Smooth muscle cell (in vitro differentiated cells): ENCODE data around the gene WFIKKN2. TPM values are rescaled to one million over a fixed set of nuclear protein-coding genes. Genes with fewer than 3 reads are reported as not detected.

Experiments
- DNase-seq: peaks from one replicate; lab custom pipeline; 2025; ENCODE audit not compliant: unreplicated experiment; lab: John Stamatoyannopoulos, UW
- H2AFZ ChIP-seq: fragments of 200-600 bp; sonication (generic); 2 replicates; pipeline ENCODE4 v1.6.0; 2016; ENCODE audit warnings: antibody characterized with exemption, low read depth, mild to moderate bottlenecking
- H3F3A ChIP-seq: fragments of 200-600 bp; sonication (generic); 2 replicates; pipeline ENCODE4 v1.6.0; 2017; ENCODE audit warnings: antibody characterized with exemption, low read depth
- H3K27ac ChIP-seq: fragments of 200-600 bp; sonication (generic); 2 replicates; pipeline ENCODE4 v1.5.1; 2016; ENCODE audit warnings: low read depth, mild to moderate bottlenecking
- H3K27me3 ChIP-seq: fragments of 200-600 bp; sonication (generic); 2 replicates; pipeline ENCODE4 v1.6.1; 2016; ENCODE audit warnings: low read depth, mild to moderate bottlenecking
- H3K36me3 ChIP-seq: fragments of 200-600 bp; sonication (generic); 2 replicates; pipeline ENCODE4 v1.5.1; 2016; ENCODE audit warnings: low read depth
- H3K4me1 ChIP-seq: fragments of 200-600 bp; sonication (generic); 2 replicates; pipeline ENCODE4 v1.5.1; 2016; ENCODE audit warnings: low read depth
- H3K4me2 ChIP-seq: fragments of 200-600 bp; sonication (generic); 2 replicates; pipeline ENCODE4 v1.6.0; 2016; ENCODE audit warnings: mild to moderate bottlenecking
- H3K4me3 ChIP-seq: fragments of 200-600 bp; sonication (generic); 2 replicates; pipeline ENCODE4 v1.5.1; 2016; ENCODE audit warnings: mild to moderate bottlenecking
- H3K79me2 ChIP-seq: fragments of 200-600 bp; sonication (generic); 2 replicates; pipeline ENCODE4 v1.6.0; 2016; ENCODE audit warnings: low read depth, mild to moderate bottlenecking
- H3K9ac ChIP-seq: fragments of 200-600 bp; sonication (generic); 2 replicates; pipeline ENCODE4 v1.6.0; 2016; ENCODE audit warnings: low read depth
- H3K9me3 ChIP-seq: fragments of 200-600 bp; sonication (generic); replicated peaks from 2 replicates; pipeline ENCODE4 v1.5.1; 2016; ENCODE audit warnings: low read depth
- H4K20me1 ChIP-seq: fragments of 200-600 bp; sonication (generic); 2 replicates; pipeline ENCODE4 v1.6.0; 2016; ENCODE audit warnings: low read depth
- WGBS: methylation state at CpG from one replicate; pipeline ENCODE4 v1.1.7; 2016; ENCODE audit warnings: low lambda C conversion rate; 5-methylcytosine and 5-hydroxymethylcytosine counted together
- polyA plus RNA-seq: library from polyadenylated mRNA; unstranded; fragments of >200 nt; fragmentation: Nextera tagmentation; extraction: Ambion mirVana; gene quantifications from 2 replicates; pipeline ENCODE4 v1.2.1, GENCODE V29; 2016
- total RNA-seq: library from RNA; depleted of rRNA; stranded (reverse); fragments of >200 nt; gene quantifications from 2 replicates; pipeline ENCODE4 v1.2.3, GENCODE V29; 2014
- TF ChIP-seq, protein P1 (sequence below): fragments of 200-600 bp; sonication (generic); IDR thresholded peaks from 2 replicates; pipeline ENCODE4 v1.5.1; 2017; ENCODE audit warnings: borderline replicate concordance, mild to moderate bottlenecking, antibody characterized with exemption; ENCODE audit not compliant: insufficient read depth, poor library complexity, severe bottlenecking

The WFIKKN2 gene
- total and polyA plus RNA-seq, 2 experiments from 2014 or later = not detected

DNA sequence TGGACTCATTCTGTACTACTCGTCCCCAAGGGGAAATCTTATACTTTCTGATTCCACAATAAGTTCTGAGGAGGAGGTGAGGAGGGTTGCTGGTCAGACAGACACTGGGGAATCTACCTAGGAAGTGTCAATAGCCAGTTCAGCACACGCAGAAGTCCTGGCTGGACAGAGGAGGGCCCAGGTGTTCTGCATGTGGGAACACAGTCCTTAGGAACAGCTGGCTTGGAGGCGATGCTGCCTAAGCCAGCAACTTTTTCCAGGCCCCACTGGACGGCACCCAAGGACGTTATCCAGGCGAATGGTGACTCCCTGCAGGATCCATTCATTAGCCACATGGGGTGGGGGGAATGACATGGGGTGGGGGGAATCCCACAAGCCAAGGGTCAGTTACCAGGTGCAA lies 29.9 kb upstream of the WFIKKN2 start:
- H3K9me3 ChIP-seq = no peaks in the 10 kb centered on the region
- H3K79me2 ChIP-seq = no peaks in the 10 kb centered on the region
- no peaks in the 10 kb centered on the region for H3K4me1 ChIP-seq
- TF ChIP-seq, protein P1, sequence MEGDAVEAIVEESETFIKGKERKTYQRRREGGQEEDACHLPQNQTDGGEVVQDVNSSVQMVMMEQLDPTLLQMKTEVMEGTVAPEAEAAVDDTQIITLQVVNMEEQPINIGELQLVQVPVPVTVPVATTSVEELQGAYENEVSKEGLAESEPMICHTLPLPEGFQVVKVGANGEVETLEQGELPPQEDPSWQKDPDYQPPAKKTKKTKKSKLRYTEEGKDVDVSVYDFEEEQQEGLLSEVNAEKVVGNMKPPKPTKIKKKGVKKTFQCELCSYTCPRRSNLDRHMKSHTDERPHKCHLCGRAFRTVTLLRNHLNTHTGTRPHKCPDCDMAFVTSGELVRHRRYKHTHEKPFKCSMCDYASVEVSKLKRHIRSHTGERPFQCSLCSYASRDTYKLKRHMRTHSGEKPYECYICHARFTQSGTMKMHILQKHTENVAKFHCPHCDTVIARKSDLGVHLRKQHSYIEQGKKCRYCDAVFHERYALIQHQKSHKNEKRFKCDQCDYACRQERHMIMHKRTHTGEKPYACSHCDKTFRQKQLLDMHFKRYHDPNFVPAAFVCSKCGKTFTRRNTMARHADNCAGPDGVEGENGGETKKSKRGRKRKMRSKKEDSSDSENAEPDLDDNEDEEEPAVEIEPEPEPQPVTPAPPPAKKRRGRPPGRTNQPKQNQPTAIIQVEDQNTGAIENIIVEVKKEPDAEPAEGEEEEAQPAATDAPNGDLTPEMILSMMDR = no peak
- H3K9ac ChIP-seq = no peak overlapping the region
- H3K4me2 ChIP-seq = no peak overlapping the region
- H3K4me3 ChIP-seq = no peak overlapping the region
- DNase-seq = no peak
- H3K27me3 ChIP-seq = no peaks in the 10 kb centered on the region
- no peaks in the 10 kb centered on the region for H4K20me1 ChIP-seq
- no peaks in the 10 kb centered on the region for H3K36me3 ChIP-seq
- H2AFZ ChIP-seq = no peak overlapping the region
- no peak overlapping the region for H3K27ac ChIP-seq
- 94% methylated on average over 6 of the region's 6 CpGs for WGBS
- H3F3A ChIP-seq = no peaks in the 10 kb centered on the region

- DNase-seq = no peak
- Histone ChIP-seq H3K27me3 (no peaks in the 10 kb centered on the region), H2AFZ (no peak overlapping the region), H3K4me2 (no peak overlapping the region), H3K79me2 (no peaks in the 10 kb centered on the region), H3K4me1 (no peaks in the 10 kb centered on the region), H3K4me3 (no peak overlapping the region), H3K36me3 (no peaks in the 10 kb centered on the region), H3K9me3 (no peaks in the 10 kb centered on the region), H3K27ac (no peak overlapping the region), H3F3A (no peaks in the 10 kb centered on the region), H4K20me1 (no peaks in the 10 kb centered on the region), H3K9ac (no peak overlapping the region)
- 91% methylated on average over 11 of the region's 11 CpGs for WGBS
- TF ChIP-seq, protein P1 = no peak
These were observed 29.2 kb upstream of the WFIKKN2 start for GRCh38 chr17:50806141-50806643.

DNA sequence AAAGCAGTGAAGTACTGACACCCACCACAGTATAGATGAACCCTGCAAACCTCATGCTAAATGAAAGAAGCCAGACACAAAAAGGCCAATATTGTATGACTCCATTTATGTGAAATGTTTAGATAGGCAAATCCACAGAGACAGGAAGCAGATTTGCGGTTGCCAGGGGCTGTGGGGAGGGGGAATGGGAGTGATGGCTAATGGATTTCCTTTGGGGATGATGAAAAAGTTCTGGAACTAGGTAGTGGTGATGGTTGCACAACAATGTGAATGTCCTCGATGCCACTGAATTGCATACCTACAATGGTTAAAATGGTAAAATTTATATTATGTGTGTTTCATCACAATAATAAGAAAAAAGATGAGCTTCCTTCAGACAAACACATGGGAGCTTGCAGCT lies 28.4 kb upstream of the WFIKKN2 start:
- Histone ChIP-seq H3K9me3 (no peaks in the 10 kb centered on the region), H3K79me2 (no peaks in the 10 kb centered on the region), H4K20me1 (no peaks in the 10 kb centered on the region), H3K4me2 (no peak overlapping the region), H3K4me1 (no peaks in the 10 kb centered on the region), H3K27ac (no peak overlapping the region), H3K36me3 (no peaks in the 10 kb centered on the region), H3K27me3 (no peaks in the 10 kb centered on the region), H2AFZ (no peak overlapping the region), H3K4me3 (no peak overlapping the region), H3K9ac (no peak overlapping the region), H3F3A (no peaks in the 10 kb centered on the region)
- no peak for DNase-seq
- WGBS = 51% methylated on average over 2 of the region's 2 CpGs
- TF ChIP-seq, protein P1 = no peak

DNA sequence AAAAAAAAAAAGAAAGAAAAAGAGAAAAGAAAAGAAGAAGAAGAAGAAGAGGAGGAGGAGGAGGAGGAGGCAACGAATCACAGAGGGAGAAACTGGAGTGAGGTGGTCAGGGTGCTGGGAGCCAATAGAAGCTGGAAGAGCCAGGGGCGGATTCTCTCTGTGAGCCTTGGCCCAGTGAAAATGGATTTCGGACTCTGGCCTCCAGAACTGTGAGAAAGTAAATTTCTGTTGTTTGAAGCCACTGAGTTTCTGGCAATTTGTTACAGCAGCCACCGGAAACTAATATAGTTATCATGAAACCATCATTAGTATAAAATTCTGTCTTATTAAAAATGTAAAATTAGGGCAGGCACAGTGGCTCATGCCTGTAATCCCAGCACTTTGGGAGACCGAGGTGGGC lies 27.7 kb upstream of the WFIKKN2 start:
- 95% methylated on average over 5 of the region's 5 CpGs for WGBS
- H3K4me1 ChIP-seq = no peaks in the 10 kb centered on the region
- H3K27ac ChIP-seq = no peak overlapping the region
- no peak for DNase-seq
- H2AFZ ChIP-seq = no peak overlapping the region
- TF ChIP-seq, protein P1 = no peak
- H3K4me2 ChIP-seq = no peak overlapping the region
- H3K27me3 ChIP-seq = no peaks in the 10 kb centered on the region
- no peaks in the 10 kb centered on the region for H4K20me1 ChIP-seq
- no peak overlapping the region for H3K4me3 ChIP-seq
- no peaks in the 10 kb centered on the region for H3K79me2 ChIP-seq
- no peak overlapping the region for H3K9ac ChIP-seq
- no peaks in the 10 kb centered on the region for H3K36me3 ChIP-seq
- no peaks in the 10 kb centered on the region for H3K9me3 ChIP-seq
- H3F3A ChIP-seq = no peaks in the 10 kb centered on the region
